HG03521 (cell line): ENCODE results near the gene GPRIN1.
"Not testable (repeated sequence)": the region's sequence is repeated elsewhere in the genome, so short reads cannot be mapped to it uniquely, and the experiment has no call there.

Source experiments
- ATAC-seq: cut with Tn5 transposase; IDR thresholded peaks from one replicate; pipeline ENCODE4 v1.9.1; 2021; ENCODE audit warnings: mild to moderate bottlenecking, moderate library complexity; ENCODE audit not compliant: unreplicated experiment

The GPRIN1 gene

GRCh38 chr5:176599749-176600430 lies 10.1 kb downstream of the GPRIN1 start:
- ATAC-seq = not testable (repeated sequence)

- ATAC-seq = no peak
Observed at GRCh38 chr5:176597417-176598389, 12.3 kb downstream of the GPRIN1 start.

- ATAC-seq = no peak
Observed at GRCh38 chr5:176596689-176597416, 13.1 kb downstream of the GPRIN1 start.

GRCh38 chr5:176596069-176596644 lies 13.8 kb downstream of the GPRIN1 start:
- ATAC-seq = no peak

- ATAC-seq = no peak
Observed at GRCh38 chr5:176595386-176595943, 14.5 kb downstream of the GPRIN1 start.

- no peak for ATAC-seq
Observed at GRCh38 chr5:176594554-176594953, 15.4 kb downstream of the GPRIN1 start.

GRCh38 chr5:176593273-176593869 lies 16.6 kb downstream of the GPRIN1 start:
- no peak for ATAC-seq

- ATAC-seq = no peak
Observed at GRCh38 chr5:176592573-176592972, 17.4 kb downstream of the GPRIN1 start.

GRCh38 chr5:176591667-176592066 lies 18.3 kb downstream of the GPRIN1 start:
- not testable (repeated sequence) for ATAC-seq

GRCh38 chr5:176590035-176590717 lies 19.8 kb downstream of the GPRIN1 start:
- ATAC-seq = no peak

- no peak for ATAC-seq
Observed at GRCh38 chr5:176589039-176589769, 20.8 kb downstream of the GPRIN1 start.

- ATAC-seq = no peak
Observed at GRCh38 chr5:176588297-176588696, 21.7 kb downstream of the GPRIN1 start.

- no peak for ATAC-seq
Observed at GRCh38 chr5:176587398-176587797, 22.6 kb downstream of the GPRIN1 start.

- no peak for ATAC-seq
Observed at GRCh38 chr5:176583076-176583475, 26.9 kb downstream of the GPRIN1 start.

GRCh38 chr5:176581361-176581760 lies 28.6 kb downstream of the GPRIN1 start:
- no peak for ATAC-seq

GRCh38 chr5:176579323-176579722 lies 30.6 kb downstream of the GPRIN1 start:
- ATAC-seq = no peak

GRCh38 chr5:176578391-176578808 lies 31.6 kb downstream of the GPRIN1 start:
- no peak for ATAC-seq

- no peak for ATAC-seq
Observed at GRCh38 chr5:176577312-176578176, 32.4 kb downstream of the GPRIN1 start.
